Stomach smooth muscle (tissue), 2 donors: ENCODE measurements around the gene MRPS7.
"Not testable (repeated sequence)": the region's sequence is repeated elsewhere in the genome, so short reads cannot be mapped to it uniquely, and the experiment has no call there.

Source experiments
- H3K27ac ChIP-seq: one replicate; pipeline ENCODE4 v1.7.0; 2013; ENCODE audit warnings: mild to moderate bottlenecking, low read length, inconsistent platforms
- H3K27me3 ChIP-seq, 2 donors: one replicate each; pipeline ENCODE4 v1.7.0; 2013; ENCODE audit warnings: low read length in 2 of 2; ENCODE audit not compliant: insufficient read depth in 2 of 2, control insufficient read depth in 1 of 2
- H3K36me3 ChIP-seq, 2 donors: one replicate each; pipeline ENCODE4 v1.7.0; 2013; ENCODE audit warnings: low read length in 2 of 2; ENCODE audit not compliant: control insufficient read depth in 2 of 2, insufficient read depth in 2 of 2
- H3K4me1 ChIP-seq: one replicate; pipeline ENCODE4 v1.7.0; 2013; ENCODE audit warnings: low read length; ENCODE audit not compliant: control insufficient read depth, insufficient read depth
- H3K4me3 ChIP-seq, 2 donors: one replicate each; pipeline ENCODE4 v1.7.0; 2013; ENCODE audit warnings: low read length in 2 of 2
- H3K9ac ChIP-seq, 2 donors: one replicate each; pipeline ENCODE4 v1.7.0; 2013; ENCODE audit warnings: low read length in 2 of 2, mild to moderate bottlenecking in 1 of 2
- H3K9me3 ChIP-seq, 2 donors: one replicate each; pipeline ENCODE4 v1.7.0; 2013; ENCODE audit warnings: low read length in 2 of 2; ENCODE audit not compliant: control insufficient read depth in 2 of 2
- donor health status: healthy.
- donor health status: Pancreatic carcinoma.

MRPS7 gene

GRCh38 chr17:75271955-75272847 is 10.5 kb downstream of the MRPS7 start:
- H3K9me3 ChIP-seq = no peaks in the 10 kb centered on the region
- H3K27ac ChIP-seq = peak overlapping the region; percentile 58
- peak overlapping the region; percentile 29 to 65 for H3K9ac ChIP-seq
- no peaks in the 10 kb centered on the region for H3K27me3 ChIP-seq
- peaks cover 0 to 2% of the 10 kb centered on the region in 2 donors for H3K36me3 ChIP-seq
- peaks cover 38% of the 10 kb centered on the region for H3K4me1 ChIP-seq
- peak overlapping the region; percentile 64 to 86 for H3K4me3 ChIP-seq

- Histone ChIP-seq H3K4me1 (peaks cover 35% of the 10 kb centered on the region), H3K4me3 (peak overlapping the region in 1 of 2 donors; percentile 40), H3K9ac (peak overlapping the region in 1 of 2 donors; percentile 28), H3K27me3 (no peaks in the 10 kb centered on the region), H3K27ac (peak overlapping the region; percentile 58), H3K36me3 (no peaks in the 10 kb centered on the region), H3K9me3 (no peaks in the 10 kb centered on the region)
Measured at GRCh38 chr17:75272848-75273184, 11.1 kb downstream of the MRPS7 start.

DNA sequence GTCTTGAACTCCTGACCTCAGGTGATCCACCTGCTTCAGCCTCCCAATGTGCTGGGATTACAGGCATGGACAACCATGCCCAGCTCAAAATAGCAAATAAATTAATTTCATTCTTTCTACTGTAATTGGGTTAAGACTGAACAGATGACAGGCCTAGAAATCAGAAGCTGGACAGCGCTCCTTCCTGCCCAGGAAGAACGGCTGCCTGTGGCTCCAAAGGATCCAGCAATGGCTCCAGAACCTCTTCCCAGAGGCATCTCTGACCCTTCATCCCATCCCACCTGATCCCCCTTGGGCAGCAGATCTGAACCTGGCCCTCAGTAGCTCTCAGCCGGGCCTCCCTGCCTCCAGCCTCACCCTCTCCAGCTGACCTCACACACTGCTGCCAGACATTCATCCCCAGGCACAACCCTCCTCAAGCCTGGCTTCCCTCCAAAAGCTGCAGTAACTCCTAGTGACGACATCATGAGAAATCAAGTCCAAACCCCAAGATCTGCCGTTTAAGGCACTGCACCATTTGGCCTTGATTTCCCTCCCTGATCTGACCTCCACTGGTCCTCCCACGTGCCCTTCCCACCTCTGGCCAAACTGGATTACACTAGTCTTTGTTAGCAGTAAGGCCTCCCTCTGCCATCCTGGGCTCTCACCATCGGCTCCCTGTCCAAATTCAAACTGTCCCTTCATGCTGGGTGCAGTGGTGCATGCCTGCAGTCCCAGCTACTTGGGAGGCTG is 12.5 kb downstream of the MRPS7 start:
- no peak overlapping the region for H3K27ac ChIP-seq
- H3K9me3 ChIP-seq = no peaks in the 10 kb centered on the region
- no peak overlapping the region for H3K9ac ChIP-seq
- H3K36me3 ChIP-seq = no peaks in the 10 kb centered on the region
- no peak overlapping the region for H3K4me3 ChIP-seq
- H3K4me1 ChIP-seq = peaks cover 35% of the 10 kb centered on the region
- H3K27me3 ChIP-seq = no peaks in the 10 kb centered on the region

DNA sequence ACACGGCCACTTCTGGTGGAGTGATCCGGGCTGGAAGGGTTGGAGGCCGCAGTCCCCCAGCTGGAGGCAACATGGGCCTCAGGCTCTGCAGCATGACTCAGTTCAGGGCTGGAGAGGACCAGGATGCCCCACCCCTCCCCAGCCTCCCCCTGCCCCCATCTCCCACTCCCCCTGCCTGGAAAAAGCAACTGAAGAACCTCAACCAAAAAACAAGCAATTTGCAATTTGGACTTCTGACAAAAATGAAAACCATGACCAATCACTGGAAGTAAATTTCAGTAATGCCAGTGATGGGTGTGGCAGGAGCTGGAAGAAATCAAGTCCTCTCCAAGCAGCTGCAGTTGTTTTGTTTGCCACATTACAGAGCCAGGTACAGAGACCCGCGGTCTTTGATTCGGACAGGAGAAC is 16.0 kb downstream of the MRPS7 start:
- no peak overlapping the region for H3K9ac ChIP-seq

GRCh38 chr17:75280189-75280588 is 18.5 kb downstream of the MRPS7 start:
- not testable (repeated sequence) for H3K27ac ChIP-seq, H3K4me1 ChIP-seq, H3K36me3 ChIP-seq, H3K9ac ChIP-seq, H3K27me3 ChIP-seq, H3K9me3 ChIP-seq, H3K4me3 ChIP-seq

More for the DNA sequence above, 16.0 kb downstream of the MRPS7 start:
- H3K27ac ChIP-seq = no peak overlapping the region
- no peaks in the 10 kb centered on the region for H3K9me3 ChIP-seq
- no peak overlapping the region for H3K4me3 ChIP-seq
- peaks cover 0 to 3% of the 10 kb centered on the region in 2 donors for H3K36me3 ChIP-seq
- no peaks in the 10 kb centered on the region for H3K27me3 ChIP-seq
- peaks cover 12% of the 10 kb centered on the region for H3K4me1 ChIP-seq

- Histone ChIP-seq H3K4me1 (peaks cover 5% of the 10 kb centered on the region), H3K9me3 (no peaks in the 10 kb centered on the region), H3K9ac (no peak overlapping the region), H3K36me3 (peaks cover 5 to 15% of the 10 kb centered on the region in 2 donors), H3K27me3 (no peaks in the 10 kb centered on the region), H3K27ac (no peak overlapping the region), H3K4me3 (no peak overlapping the region)
Measured at GRCh38 chr17:75285123-75285522, 23.4 kb downstream of the MRPS7 start.

DNA sequence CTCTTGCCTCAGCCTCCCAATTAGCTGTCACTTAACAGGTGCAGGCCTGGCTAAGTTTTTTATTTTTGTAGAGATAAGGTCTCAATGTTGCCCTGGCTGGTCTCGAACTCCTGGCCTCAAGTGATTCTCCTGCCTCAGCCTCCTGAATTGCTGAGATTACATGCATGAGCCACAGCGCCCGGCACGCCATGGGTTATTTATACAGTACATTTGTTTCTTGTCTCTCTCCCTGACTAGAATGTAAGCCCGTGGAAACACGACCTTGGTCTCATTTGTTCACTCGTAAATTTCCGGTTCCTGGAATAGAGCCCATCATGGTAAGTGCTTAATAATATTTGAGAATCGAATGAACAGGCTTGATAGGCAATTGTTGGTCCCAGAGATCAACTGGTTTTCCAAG is 25.5 kb downstream of the MRPS7 start:
- H3K36me3 ChIP-seq = peaks cover 5 to 12% of the 10 kb centered on the region in 2 donors
- H3K27me3 ChIP-seq = no peaks in the 10 kb centered on the region
- H3K9ac ChIP-seq = no peak overlapping the region
- H3K4me3 ChIP-seq = no peak overlapping the region
- no peak overlapping the region for H3K27ac ChIP-seq
- no peaks in the 10 kb centered on the region for H3K9me3 ChIP-seq
- peaks cover 5% of the 10 kb centered on the region for H3K4me1 ChIP-seq

DNA sequence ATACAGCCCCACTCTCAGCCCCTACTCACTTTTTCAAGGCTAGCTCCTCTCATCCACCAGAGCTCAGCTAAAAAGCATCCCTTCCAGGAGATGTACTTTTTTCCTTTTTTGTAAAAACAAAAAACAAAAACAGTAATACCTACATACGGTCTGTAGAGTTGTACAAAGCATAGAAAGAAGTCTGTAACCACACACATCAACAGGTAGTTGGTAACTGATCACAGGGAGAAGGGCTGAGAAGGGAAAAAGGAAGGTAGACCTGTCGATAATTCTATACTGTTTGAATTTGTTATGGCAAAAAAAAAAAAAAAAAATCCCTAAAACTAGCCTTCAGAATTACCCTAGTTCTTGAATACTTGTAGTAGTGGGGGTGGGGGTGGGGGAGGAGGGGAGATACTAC is 26.7 kb downstream of the MRPS7 start:
- Histone ChIP-seq H3K4me3 (peak overlapping the region; percentile 93 to 94), H3K36me3 (peaks cover 5 to 11% of the 10 kb centered on the region in 2 donors), H3K9ac (peak overlapping the region in 1 of 2 donors; percentile 92), H3K4me1 (peaks cover 5% of the 10 kb centered on the region), H3K27ac (peak overlapping the region; percentile 76), H3K27me3 (no peaks in the 10 kb centered on the region), H3K9me3 (no peaks in the 10 kb centered on the region)

DNA sequence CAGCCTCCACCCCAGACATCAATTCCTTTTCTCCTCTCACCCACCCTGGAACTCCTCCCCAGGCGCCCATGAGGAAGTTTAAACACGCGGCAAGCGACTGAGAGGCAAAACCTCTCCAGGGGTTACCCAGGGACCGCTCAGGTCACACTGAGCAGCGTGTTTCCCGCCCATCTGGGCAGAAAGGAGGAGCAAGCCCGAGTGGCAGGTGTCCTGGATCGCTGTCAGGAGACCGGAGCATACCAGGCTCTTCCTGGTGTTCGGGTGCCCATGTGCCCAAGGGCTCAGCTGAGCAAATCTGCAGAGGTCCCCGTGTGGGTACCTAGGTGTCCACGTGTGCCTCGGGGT is 27.1 kb downstream of the MRPS7 start:
- peaks cover 5% of the 10 kb centered on the region for H3K4me1 ChIP-seq
- H3K9me3 ChIP-seq = no peaks in the 10 kb centered on the region
- H3K27ac ChIP-seq = peak overlapping the region; percentile 76
- peak overlapping the region; percentile 82 to 92 for H3K9ac ChIP-seq
- no peaks in the 10 kb centered on the region for H3K27me3 ChIP-seq
- peaks cover 5 to 10% of the 10 kb centered on the region in 2 donors for H3K36me3 ChIP-seq
- peak overlapping the region; percentile 93 to 94 for H3K4me3 ChIP-seq

DNA sequence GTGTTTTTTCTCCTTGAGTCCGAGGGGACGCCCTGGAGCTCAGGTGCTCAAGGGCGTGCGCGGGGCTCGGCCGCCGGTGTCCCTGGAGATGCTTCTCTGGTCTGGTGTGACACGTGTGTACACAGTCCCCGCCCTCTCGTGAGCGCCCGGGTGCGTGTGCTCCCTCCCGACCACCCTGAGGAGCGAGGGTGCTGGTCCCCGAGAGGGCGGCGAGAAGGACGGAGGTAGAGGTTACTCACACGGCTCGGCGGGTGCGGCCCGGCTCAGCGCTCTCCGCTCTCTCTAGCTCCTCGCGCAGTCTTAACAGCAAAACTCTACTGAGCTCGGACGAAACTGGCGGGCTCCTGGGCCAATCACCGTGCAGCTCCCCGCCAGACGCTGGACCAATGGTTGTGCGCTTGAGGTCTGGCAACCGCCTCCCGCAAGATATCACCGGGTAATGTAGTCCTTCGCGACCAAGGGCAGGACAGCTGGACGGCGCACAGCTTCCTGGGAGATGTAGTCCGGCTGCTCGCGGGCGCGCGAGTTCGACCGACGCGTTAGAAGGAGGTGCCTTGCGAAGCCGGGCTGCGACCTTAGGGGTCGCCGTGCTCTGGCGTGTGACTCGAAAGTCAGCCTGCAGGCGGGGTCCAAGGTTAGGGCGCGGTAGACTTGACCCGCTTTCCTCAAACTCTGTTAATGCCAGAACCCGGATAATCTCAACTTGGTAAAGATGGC is 27.6 kb downstream of the MRPS7 start, which contains the start of gene SLC25A19:
Gene SLC25A19 (minus strand): TSS at position 319 of the 717 bp plus-strand sequence. CDS start 2,669 bp downstream, outside the sequence.
- peak within 1 kb of the TSS; percentile 85 to 92 for H3K9ac ChIP-seq
- H3K27ac ChIP-seq = peak within 1 kb of the TSS; percentile 76
- no peaks in the 10 kb centered on the region for H3K27me3 ChIP-seq
- peaks cover 5% of the 10 kb centered on the region for H3K4me1 ChIP-seq
- peak within 1 kb of the TSS; percentile 93 to 94 for H3K4me3 ChIP-seq
- H3K36me3 ChIP-seq = peaks cover 5 to 10% of the 10 kb centered on the region in 2 donors
- no peaks in the 10 kb centered on the region for H3K9me3 ChIP-seq
